DMS 273 treated with DMSO at 0.1 percent for 48 hours (cell line): ENCODE measurements around the gene MBNL2.

ENCODE experiments used
- DNase-seq: peaks from one replicate; lab custom pipeline; 2025; lab: John Stamatoyannopoulos, UW

MBNL2 gene

GRCh38 chr13:97234742-97235141, 12.6 kb downstream of the MBNL2 start:
- DNase-seq, result no peak

- no peak for DNase-seq
Measured at GRCh38 chr13:97235549-97236231, 13.6 kb downstream of the MBNL2 start.

GRCh38 chr13:97237388-97237787, 15.3 kb downstream of the MBNL2 start:
- DNase-seq, result no peak

- DNase-seq, result no peak
Measured at GRCh38 chr13:97238432-97238831, 16.3 kb downstream of the MBNL2 start.

GRCh38 chr13:97238883-97239282, 16.8 kb downstream of the MBNL2 start:
- DNase-seq, result no peak

GRCh38 chr13:97239306-97239705, 17.2 kb downstream of the MBNL2 start:
- DNase-seq, result no peak

GRCh38 chr13:97239943-97240787, 18.0 kb downstream of the MBNL2 start:
- no peak for DNase-seq

GRCh38 chr13:97240788-97241734, 18.9 kb downstream of the MBNL2 start:
- DNase-seq, result no peak

GRCh38 chr13:97241761-97242160, 19.6 kb downstream of the MBNL2 start:
- no peak for DNase-seq

GRCh38 chr13:97242755-97243497, 20.8 kb downstream of the MBNL2 start:
- DNase-seq, result no peak

GRCh38 chr13:97243915-97244781, 22.0 kb downstream of the MBNL2 start:
- DNase-seq, result no peak

GRCh38 chr13:97245011-97245410, 22.9 kb downstream of the MBNL2 start:
- DNase-seq, result no peak

GRCh38 chr13:97246596-97247158, 24.5 kb downstream of the MBNL2 start:
- DNase-seq, result no peak

GRCh38 chr13:97248243-97248642, 26.1 kb downstream of the MBNL2 start:
- no peak for DNase-seq

- DNase-seq, result no peak
Measured at GRCh38 chr13:97249093-97249795, 27.1 kb downstream of the MBNL2 start.

GRCh38 chr13:97249796-97250495, 27.8 kb downstream of the MBNL2 start:
- DNase-seq, result no peak

GRCh38 chr13:97250560-97250959, 28.4 kb downstream of the MBNL2 start:
- DNase-seq, result no peak

GRCh38 chr13:97252735-97253134, 30.6 kb downstream of the MBNL2 start:
- DNase-seq, result no peak
